ENCODE measurements around the gene GTF2A1.

The GTF2A1 gene

DNA sequence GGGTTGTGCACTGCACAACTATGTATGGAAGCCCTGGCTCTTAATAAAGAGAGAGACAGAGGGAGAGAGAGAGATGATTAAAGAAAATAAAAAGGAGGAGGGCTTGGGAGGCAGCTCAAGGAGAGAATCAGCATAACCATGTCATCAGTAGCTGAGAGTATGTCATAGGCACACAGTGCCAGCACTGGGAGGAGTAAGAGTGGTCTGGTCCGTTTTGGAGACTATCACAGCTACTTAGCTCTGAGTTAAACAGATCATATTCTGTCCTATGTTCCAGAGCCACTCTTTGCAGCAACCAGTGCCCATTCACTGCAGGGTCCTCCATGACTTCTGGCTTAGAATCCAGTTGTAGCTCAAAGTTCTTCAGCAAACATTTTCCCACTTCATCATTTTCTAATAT is 59.0 kb downstream of the GTF2A1 start:
- H3K4me3 ChIP-seq (ENCODE audit: low read depth, low read length), result no peak overlapping the region
- TF ChIP-seq CTCF (conservative IDR thresholded peaks at IDR 0.05; ENCODE audit: low read depth, low read length), result no peak
- DNase-seq (ENCODE audit: low read depth), result no peak

DNA sequence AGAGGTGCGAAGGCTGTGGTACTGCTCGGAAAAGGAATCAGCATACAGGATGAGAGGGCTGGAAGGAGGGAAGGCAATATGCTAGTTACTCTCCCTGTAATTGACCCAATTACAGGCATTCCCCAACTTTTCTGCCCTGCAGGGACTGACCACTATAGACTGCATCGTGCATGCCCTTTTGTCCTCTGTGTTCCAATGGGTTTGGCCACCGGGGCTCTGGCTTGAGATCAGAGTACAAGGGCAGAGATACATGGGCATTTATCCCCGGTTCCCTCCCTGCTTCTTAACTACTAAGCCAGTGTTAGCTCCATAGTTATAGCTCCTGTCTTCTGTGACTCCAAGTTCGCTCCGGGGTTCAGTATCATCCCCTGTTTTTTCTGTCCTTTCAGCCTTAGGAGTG is 59.7 kb downstream of the GTF2A1 start:
- H3K4me3 ChIP-seq (ENCODE audit: low read depth, low read length), result no peak overlapping the region
- TF ChIP-seq CTCF (conservative IDR thresholded peaks at IDR 0.05; ENCODE audit: low read depth, low read length), result no peak
- no peak for DNase-seq (ENCODE audit: low read depth)

GRCh38 chr14:81157431-81157830 is 63.3 kb downstream of the GTF2A1 start:
- TF ChIP-seq CTCF (conservative IDR thresholded peaks at IDR 0.05; ENCODE audit: low read depth, low read length), result no peak
- DNase-seq (ENCODE audit: low read depth), result peak; percentile 5
- H3K4me3 ChIP-seq (ENCODE audit: low read depth, low read length), result no peak overlapping the region

DNA sequence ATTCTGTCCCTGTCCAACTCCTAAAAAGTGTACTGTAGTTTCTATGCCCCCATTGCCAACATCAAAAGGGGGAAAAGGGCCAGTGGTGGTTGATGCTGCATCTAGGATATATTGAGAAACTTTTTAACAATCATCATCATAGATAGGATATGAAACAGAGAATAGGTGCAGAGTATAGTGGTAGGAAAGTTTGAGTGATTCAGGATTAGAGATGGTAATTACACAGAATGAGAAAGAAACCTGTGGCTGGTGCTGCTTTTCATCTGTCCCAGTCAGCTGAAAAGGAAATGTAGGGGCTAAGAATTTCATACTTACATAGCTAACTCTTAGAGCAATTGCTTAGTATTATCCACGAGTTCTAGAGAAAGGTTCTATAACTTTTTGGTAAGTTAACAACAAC is 67.6 kb downstream of the GTF2A1 start:
- no peak for DNase-seq (ENCODE audit: low read depth)
- TF ChIP-seq CTCF (conservative IDR thresholded peaks at IDR 0.05; ENCODE audit: low read depth, low read length), result no peak
- H3K4me3 ChIP-seq (ENCODE audit: low read depth, low read length), result no peak overlapping the region

GRCh38 chr14:81148635-81149034 is 72.1 kb downstream of the GTF2A1 start:
- H3K4me3 ChIP-seq (ENCODE audit: low read depth, low read length), result no peak overlapping the region
- no peak for TF ChIP-seq CTCF (conservative IDR thresholded peaks at IDR 0.05; ENCODE audit: low read depth, low read length)
- DNase-seq (ENCODE audit: low read depth), result no peak

GRCh38 chr14:81147140-81147897 is 73.4 kb downstream of the GTF2A1 start:
- DNase-seq (ENCODE audit: low read depth), result no peak
- H3K4me3 ChIP-seq (ENCODE audit: low read depth, low read length), result no peak overlapping the region
- TF ChIP-seq CTCF (conservative IDR thresholded peaks at IDR 0.05; ENCODE audit: low read depth, low read length), result no peak

All from choroid plexus epithelial cell (primary cell).